Muscle of arm (tissue), 14 donors: ENCODE measurements around the gene RAB35. TPM values are rescaled to one million over a fixed set of nuclear protein-coding genes. Genes with fewer than 3 reads are reported as not detected.

Experiments used
- DNase-seq: peaks from one replicate; pipeline ENCODE4 v3.0.0-alpha.2; 2013
- long read RNA-seq, 11 donors: transcript quantifications; one replicate each; lab custom pipeline, GENCODE V29; 2026
- polyA plus RNA-seq, 12 donors: library from polyadenylated mRNA; unstranded; fragments of 120-200 nt; gene quantifications; one replicate each; pipeline ENCODE4 v1.2.1, GENCODE V29; 2013; ENCODE audit not compliant: insufficient read length in 12 of 12

The RAB35 gene
- polyA plus RNA-seq = 10 to 100 TPM in 11 of 12 donors, not detected in 1; 22.1 to 52.8 (median 30.8) TPM
- long read RNA-seq, donor 1, transcript RAB35-201 (6 exons, 2,945 nt) = major isoform, 17 of 28 reads
- long read RNA-seq, donor 1, partial matches to known transcripts = 9 of 28 reads
- long read RNA-seq, donor 1, other reads (novel, unspliced or antisense) = 0 of 28 reads
- long read RNA-seq, donor 2, transcript RAB35-201 (6 exons, 2,945 nt) = major isoform, 5 of 7 reads
- long read RNA-seq, donor 2, partial matches to known transcripts = 0 of 7 reads
- long read RNA-seq, donor 2, other reads (novel, unspliced or antisense) = 0 of 7 reads
- long read RNA-seq, donor 3, transcript RAB35-201 (6 exons, 2,945 nt) = major isoform, 8 of 8 reads
- long read RNA-seq, donor 3, partial matches to known transcripts = 0 of 8 reads
- long read RNA-seq, donor 3, other reads (novel, unspliced or antisense) = 0 of 8 reads
- long read RNA-seq, donor 4, partial matches to known transcripts = 0 of 4 reads
- long read RNA-seq, donor 4, other reads (novel, unspliced or antisense) = 0 of 4 reads
- long read RNA-seq, donor 5 = 0 reads
- long read RNA-seq, donor 6, transcript RAB35-201 (6 exons, 2,945 nt) = major isoform, 10 of 17 reads
- long read RNA-seq, donor 6, partial matches to known transcripts = 6 of 17 reads
- long read RNA-seq, donor 6, other reads (novel, unspliced or antisense) = 0 of 17 reads
- long read RNA-seq, donor 7, partial matches to known transcripts = 0 of 5 reads
- long read RNA-seq, donor 7, other reads (novel, unspliced or antisense) = 0 of 5 reads
- long read RNA-seq, donor 8, transcript RAB35-201 (6 exons, 2,945 nt) = major isoform, 15 of 24 reads
- long read RNA-seq, donor 8, partial matches to known transcripts = 9 of 24 reads
- long read RNA-seq, donor 8, other reads (novel, unspliced or antisense) = 0 of 24 reads
- long read RNA-seq, donor 9, transcript RAB35-201 (6 exons, 2,945 nt) = major isoform, 13 of 13 reads
- long read RNA-seq, donor 9, partial matches to known transcripts = 0 of 13 reads
- long read RNA-seq, donor 9, other reads (novel, unspliced or antisense) = 0 of 13 reads
- long read RNA-seq, donor 10, transcript RAB35-201 (6 exons, 2,945 nt) = major isoform, 7 of 13 reads
- long read RNA-seq, donor 10, partial matches to known transcripts = 6 of 13 reads
- long read RNA-seq, donor 10, other reads (novel, unspliced or antisense) = 0 of 13 reads
- long read RNA-seq, donor 11, transcript RAB35-201 (6 exons, 2,945 nt) = major isoform, 11 of 18 reads
- long read RNA-seq, donor 11, partial matches to known transcripts = 6 of 18 reads
- long read RNA-seq, donor 11, other reads (novel, unspliced or antisense) = 0 of 18 reads

GRCh38 chr12:120116441-120116791, at the start of gene RAB35:
TSS of gene RAB35 (minus strand) at chr12:120116753. CDS start at chr12:120116650, 103 bp downstream.
- no peak for DNase-seq

- DNase-seq = no peak
These were observed 47.7 kb upstream of the RAB35 start for GRCh38 chr12:120164293-120164692.

- no peak for DNase-seq
These were observed 46.2 kb upstream of the RAB35 start for GRCh38 chr12:120162763-120163162.

- no peak for DNase-seq
These were observed 45.3 kb upstream of the RAB35 start for GRCh38 chr12:120161852-120162251.

GRCh38 chr12:120159509-120160237, 43.1 kb upstream of the RAB35 start:
- DNase-seq = no peak

- DNase-seq = no peak
These were observed 41.8 kb upstream of the RAB35 start for GRCh38 chr12:120158351-120158750.

- no peak for DNase-seq
These were observed 41.1 kb upstream of the RAB35 start for GRCh38 chr12:120157678-120158077.

GRCh38 chr12:120156315-120157259, 40.0 kb upstream of the RAB35 start:
- no peak for DNase-seq

- no peak for DNase-seq
These were observed 38.5 kb upstream of the RAB35 start for GRCh38 chr12:120155072-120155471.

GRCh38 chr12:120150919-120151525, 34.5 kb upstream of the RAB35 start:
- no peak for DNase-seq

GRCh38 chr12:120148011-120148410, 31.5 kb upstream of the RAB35 start:
- no peak for DNase-seq

GRCh38 chr12:120145164-120145563, 28.6 kb upstream of the RAB35 start:
- no peak for DNase-seq

GRCh38 chr12:120144215-120144614, 27.7 kb upstream of the RAB35 start:
- DNase-seq = no peak

GRCh38 chr12:120142231-120142877, 25.8 kb upstream of the RAB35 start:
- DNase-seq = no peak

GRCh38 chr12:120141336-120141735, 24.8 kb upstream of the RAB35 start:
- DNase-seq = no peak

GRCh38 chr12:120140603-120141002, 24.1 kb upstream of the RAB35 start:
- no peak for DNase-seq

- no peak for DNase-seq
These were observed 23.4 kb upstream of the RAB35 start for GRCh38 chr12:120139958-120140357.

GRCh38 chr12:120138366-120138765, 21.8 kb upstream of the RAB35 start:
- no peak for DNase-seq

- DNase-seq = no peak
These were observed 21.3 kb upstream of the RAB35 start for GRCh38 chr12:120137833-120138232.
